Neuronal stem cell (in vitro differentiated cells): Measurements from ENCODE around the gene CTTNBP2NL.

Experiments used
- DNase-seq: peaks from one replicate; pipeline ENCODE4 v3.0.0-alpha.2; 2013; ENCODE audit warnings: low spot score
- H2AFZ ChIP-seq: one replicate; pipeline ENCODE4 v1.6.1; 2013; ENCODE audit warnings: mild to moderate bottlenecking, low read length, inconsistent platforms
- H2AK5ac ChIP-seq: 2 replicates; pipeline ENCODE4 v1.6.1; 2013; ENCODE audit warnings: low read depth, mild to moderate bottlenecking, inconsistent platforms, low read length, moderate library complexity, mixed read lengths
- H2BK120ac ChIP-seq: 2 replicates; pipeline ENCODE4 v1.6.1; 2013; ENCODE audit warnings: low read depth, mild to moderate bottlenecking, inconsistent platforms, low read length, moderate library complexity, mixed read lengths
- H2BK12ac ChIP-seq: one replicate; pipeline ENCODE4 v1.6.1; 2013; ENCODE audit warnings: low read length, inconsistent platforms
- H2BK15ac ChIP-seq: 2 replicates; pipeline ENCODE4 v1.6.1; 2013; ENCODE audit warnings: mild to moderate bottlenecking, low read length, inconsistent platforms, mixed read lengths
- H2BK5ac ChIP-seq: one replicate; pipeline ENCODE4 v1.6.1; 2013; ENCODE audit warnings: inconsistent platforms, mild to moderate bottlenecking, low read length, moderate library complexity
- H3K14ac ChIP-seq: one replicate; pipeline ENCODE4 v1.6.1; 2013; ENCODE audit warnings: low read length, inconsistent platforms
- H3K18ac ChIP-seq: 2 replicates; pipeline ENCODE4 v1.6.1; 2013; ENCODE audit warnings: low read length, inconsistent platforms
- H3K23ac ChIP-seq: 2 replicates; pipeline ENCODE4 v1.6.1; 2013; ENCODE audit warnings: low read depth, mild to moderate bottlenecking, mixed read lengths, low read length, inconsistent platforms; ENCODE audit not compliant: poor library complexity
- H3K27ac ChIP-seq: replicated peaks from 3 replicates; pipeline ENCODE4 v1.5.1; 2013; ENCODE audit warnings: low read length, inconsistent platforms
- H3K27me3 ChIP-seq, 3 experiments: 2 replicates each; pipeline ENCODE4 v1.6.1; 2013; ENCODE audit warnings: low read length in 3 of 3, mild to moderate bottlenecking in 2 of 3, inconsistent platforms in 1 of 3, low read depth in 1 of 3, mixed read lengths in 1 of 3, moderate library complexity in 1 of 3; ENCODE audit not compliant: control insufficient read depth in 3 of 3, insufficient read depth in 3 of 3
- H3K36me3 ChIP-seq, 2 donors: replicated peaks in 1 of 2; 2 replicates each; pipeline ENCODE4 v1.6.1; 2013; ENCODE audit warnings: low read length in 2 of 2; ENCODE audit not compliant: control insufficient read depth in 2 of 2, insufficient read depth in 2 of 2
- H3K4ac ChIP-seq: 2 replicates; pipeline ENCODE4 v1.6.1; 2013; ENCODE audit warnings: inconsistent platforms, mild to moderate bottlenecking, low read length, moderate library complexity
- H3K4me1 ChIP-seq, 2 donors: 1 replicate in 1 of 2; 2 replicates in 1 of 2; pipeline ENCODE4 v1.6.1; 2013; ENCODE audit warnings: low read length in 2 of 2, low read depth in 1 of 2; ENCODE audit not compliant: control insufficient read depth in 2 of 2, insufficient read depth in 1 of 2
- H3K4me2 ChIP-seq: one replicate; pipeline ENCODE4 v1.6.1; 2013; ENCODE audit warnings: mild to moderate bottlenecking, low read length, inconsistent platforms; ENCODE audit not compliant: insufficient read depth, poor library complexity, severe bottlenecking
- H3K4me3 ChIP-seq, 2 donors: 2 replicates each; pipeline ENCODE4 v1.5.1; 2013; ENCODE audit warnings: low read length in 2 of 2, mild to moderate bottlenecking in 2 of 2, inconsistent platforms in 1 of 2, moderate library complexity in 1 of 2
- H3K79me1 ChIP-seq: one replicate; pipeline ENCODE4 v1.6.1; 2013; ENCODE audit warnings: low read depth, mild to moderate bottlenecking, inconsistent platforms, low read length, moderate library complexity
- H3K9ac ChIP-seq: one replicate; pipeline ENCODE4 v1.6.1; 2013; ENCODE audit warnings: mild to moderate bottlenecking, low read depth, low read length, inconsistent platforms; ENCODE audit not compliant: poor library complexity
- H3K9me3 ChIP-seq, 2 donors: replicated peaks in 1 of 2; 2 replicates each; pipeline versions ENCODE3 to v1.6.1; 2013; ENCODE audit warnings: low read length in 2 of 2, mild to moderate bottlenecking in 2 of 2, inconsistent platforms in 1 of 2, low read depth in 1 of 2, mixed read lengths in 1 of 2, moderate library complexity in 1 of 2; ENCODE audit not compliant: control insufficient read depth in 2 of 2, insufficient read depth in 1 of 2
- H4K8ac ChIP-seq: one replicate; pipeline ENCODE4 v1.6.1; 2013; ENCODE audit warnings: low read depth, mild to moderate bottlenecking, inconsistent platforms, low read length, moderate library complexity
- H4K91ac ChIP-seq: one replicate; pipeline ENCODE4 v1.6.1; 2013; ENCODE audit warnings: low read length, low read depth, mild to moderate bottlenecking, inconsistent platforms; ENCODE audit not compliant: poor library complexity
- WGBS, 2 donors: extraction: QIAGEN DNeasy Blood & Tissue Kit; methylation state at CpG; one replicate each; pipeline ENCODE4 v1.1.7; 2013; ENCODE audit warnings: missing lambda C conversion rate in 2 of 2, mixed read lengths in 1 of 2; ENCODE audit not compliant: insufficient read length in 2 of 2, insufficient replicate concordance in 1 of 2; ENCODE audit errors: extremely low coverage in 2 of 2; 5-methylcytosine and 5-hydroxymethylcytosine counted together

Gene CTTNBP2NL

GRCh38 chr1:112373806-112374205 is 22.2 kb upstream of the CTTNBP2NL start:
- Histone ChIP-seq H2BK120ac (no peak overlapping the region), H3K27me3 (peaks cover 0 to 3% (median 0%) of the 10 kb centered on the region in 3 experiments), H3K4ac (no peak overlapping the region), H3K4me1 (peaks cover 0 to 2% of the 10 kb centered on the region in 2 donors), H2AK5ac (no peak overlapping the region), H3K79me1 (no peaks in the 10 kb centered on the region), H4K8ac (no peak overlapping the region), H3K23ac (no peak overlapping the region), H3K14ac (no peak overlapping the region), H3K18ac (no peak overlapping the region), H3K27ac (no peak overlapping the region), H4K91ac (no peak overlapping the region), H2BK15ac (no peak overlapping the region), H2BK5ac (no peak overlapping the region), H3K9me3 (no peaks in the 10 kb centered on the region), H3K36me3 (no peaks in the 10 kb centered on the region), H3K9ac (no peak overlapping the region), H2BK12ac (no peak overlapping the region), H3K4me2 (no peak overlapping the region), H3K4me3 (no peak overlapping the region), H2AFZ (no peak overlapping the region)
- no peak for DNase-seq
- WGBS, 2 donors: no CpG with 5 or more reads among the region's 1 CpG

- H3K4ac ChIP-seq: no peak overlapping the region
- no peak overlapping the region for H3K27ac ChIP-seq
- H3K18ac ChIP-seq: no peak overlapping the region
- no peak overlapping the region for H4K8ac ChIP-seq
- H3K4me3 ChIP-seq: no peak overlapping the region
- no peak overlapping the region for H2BK15ac ChIP-seq
- H3K36me3 ChIP-seq: no peaks in the 10 kb centered on the region
- no peak for DNase-seq
- H3K4me1 ChIP-seq: no peaks in the 10 kb centered on the region
- H3K4me2 ChIP-seq: no peak overlapping the region
- no peaks in the 10 kb centered on the region for H3K9me3 ChIP-seq
- no peak overlapping the region for H2BK120ac ChIP-seq
- no peak overlapping the region for H3K14ac ChIP-seq
- H4K91ac ChIP-seq: no peak overlapping the region
- H2BK5ac ChIP-seq: no peak overlapping the region
- no peak overlapping the region for H2BK12ac ChIP-seq
- H2AK5ac ChIP-seq: no peak overlapping the region
- no CpG with 5 or more reads among the region's 1 CpG for WGBS, 2 donors
- no peak overlapping the region for H2AFZ ChIP-seq
- H3K79me1 ChIP-seq: no peaks in the 10 kb centered on the region
- peaks cover 0 to 3% (median 0%) of the 10 kb centered on the region in 3 experiments for H3K27me3 ChIP-seq
- H3K23ac ChIP-seq: no peak overlapping the region
- H3K9ac ChIP-seq: no peak overlapping the region
Measured at GRCh38 chr1:112375701-112376100, 20.3 kb upstream of the CTTNBP2NL start.

GRCh38 chr1:112380356-112380755 is 15.7 kb upstream of the CTTNBP2NL start:
- no peak overlapping the region for H3K4ac ChIP-seq
- H2BK12ac ChIP-seq: no peak overlapping the region
- no peak overlapping the region for H2AFZ ChIP-seq
- H3K4me3 ChIP-seq: no peak overlapping the region
- H4K8ac ChIP-seq: no peak overlapping the region
- H3K9me3 ChIP-seq: no peaks in the 10 kb centered on the region
- no peak overlapping the region for H2BK5ac ChIP-seq
- H3K79me1 ChIP-seq: no peaks in the 10 kb centered on the region
- H3K14ac ChIP-seq: no peak overlapping the region
- no peaks in the 10 kb centered on the region for H3K27me3 ChIP-seq
- DNase-seq: no peak
- H2BK120ac ChIP-seq: no peak overlapping the region
- no peak overlapping the region for H3K4me2 ChIP-seq
- H3K9ac ChIP-seq: no peak overlapping the region
- no peaks in the 10 kb centered on the region for H3K4me1 ChIP-seq
- no peak overlapping the region for H3K18ac ChIP-seq
- no CpG with 5 or more reads among the region's 1 CpG for WGBS, 2 donors
- H3K27ac ChIP-seq: no peak overlapping the region
- H3K23ac ChIP-seq: no peak overlapping the region
- H2AK5ac ChIP-seq: no peak overlapping the region
- no peak overlapping the region for H2BK15ac ChIP-seq
- H4K91ac ChIP-seq: no peak overlapping the region
- no peaks in the 10 kb centered on the region for H3K36me3 ChIP-seq

- H3K23ac ChIP-seq: no peak overlapping the region
- DNase-seq: no peak
- WGBS, 2 donors: no CpG with 5 or more reads among the region's 2 CpGs
Measured at GRCh38 chr1:112381324-112382076, 14.5 kb upstream of the CTTNBP2NL start.

More at GRCh38 chr1:112381324-112382076, 14.5 kb upstream of the CTTNBP2NL start:
- H3K9ac ChIP-seq: no peak overlapping the region
- H2BK15ac ChIP-seq: no peak overlapping the region
- H3K36me3 ChIP-seq: no peaks in the 10 kb centered on the region
- no peak overlapping the region for H3K14ac ChIP-seq
- no peak overlapping the region for H2BK5ac ChIP-seq
- no peak overlapping the region for H2BK120ac ChIP-seq
- H3K4me2 ChIP-seq: no peak overlapping the region
- no peak overlapping the region for H3K27ac ChIP-seq
- H3K18ac ChIP-seq: no peak overlapping the region
- no peak overlapping the region for H2AK5ac ChIP-seq
- H2BK12ac ChIP-seq: no peak overlapping the region
- H3K9me3 ChIP-seq: no peaks in the 10 kb centered on the region
- no peaks in the 10 kb centered on the region for H3K79me1 ChIP-seq
- H3K4me3 ChIP-seq: no peak overlapping the region
- H3K4me1 ChIP-seq: no peaks in the 10 kb centered on the region
- no peak overlapping the region for H3K4ac ChIP-seq
- no peaks in the 10 kb centered on the region for H3K27me3 ChIP-seq
- H2AFZ ChIP-seq: no peak overlapping the region
- H4K91ac ChIP-seq: no peak overlapping the region
- no peak overlapping the region for H4K8ac ChIP-seq
